ENCODE results near the gene MELTF. TPM values are rescaled to one million over a fixed set of nuclear protein-coding genes. Genes with fewer than 3 reads are reported as not detected.

Gene MELTF
- total RNA-seq, 1 experiment from 2014 or later = 6.0 TPM

DNA sequence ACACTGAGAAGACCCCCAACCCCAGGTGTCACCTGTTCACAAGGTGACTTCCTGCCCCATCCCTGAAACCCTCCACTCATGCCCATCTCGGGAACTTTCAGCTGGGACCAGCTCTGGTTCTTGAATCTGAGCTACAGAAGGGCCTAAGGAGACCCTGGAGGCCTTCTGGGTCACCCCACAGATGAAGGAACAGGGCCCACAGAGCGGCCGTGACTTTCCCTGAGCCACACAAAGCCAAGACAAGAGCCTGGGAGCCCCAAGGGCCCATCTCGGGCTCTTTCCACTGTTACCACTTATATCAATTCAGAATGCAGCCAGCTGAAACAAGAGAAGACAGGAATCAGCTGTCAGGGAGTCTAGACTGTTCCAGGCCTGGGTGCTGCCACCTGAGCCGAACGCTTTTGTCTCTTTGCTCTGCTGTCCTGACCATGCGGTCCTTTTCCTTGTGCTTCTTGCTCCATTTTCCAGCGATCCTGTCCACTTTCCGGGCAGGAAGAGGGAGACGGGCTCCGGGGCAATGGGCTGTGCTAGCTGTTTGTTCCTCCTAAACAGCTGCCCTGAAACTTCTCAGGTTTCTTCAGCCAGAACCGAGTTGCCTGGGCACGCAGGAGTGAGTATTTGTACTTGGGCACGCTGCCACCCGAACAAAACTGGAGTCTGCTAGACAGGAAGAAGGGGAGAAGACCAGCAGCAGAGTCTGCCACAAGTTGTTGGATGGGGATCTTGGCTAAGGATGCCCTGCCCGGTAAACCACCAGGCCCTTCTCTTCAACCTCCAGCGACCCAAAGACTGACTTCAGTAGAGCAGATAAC, 33.0 kb downstream of the MELTF start:
- DNase-seq = peak; percentile 64 to 74
- no peak overlapping the region for H3K4me3 ChIP-seq
- H3K27ac ChIP-seq = peak overlapping the region; percentile 56
- peaks cover 21% of the 10 kb centered on the region for H3K4me1 ChIP-seq
- no peaks in the 10 kb centered on the region for H3K9me3 ChIP-seq (replicated peaks)
- no peaks in the 10 kb centered on the region for H3K36me3 ChIP-seq
- H3K27me3 ChIP-seq = no peaks in the 10 kb centered on the region

- Histone ChIP-seq H3K27me3 (no peaks in the 10 kb centered on the region), H3K27ac (peak overlapping the region; percentile 56), H3K4me3 (no peak overlapping the region), H3K36me3 (no peaks in the 10 kb centered on the region), H3K9me3 (replicated peaks) (no peaks in the 10 kb centered on the region), H3K4me1 (peaks cover 21% of the 10 kb centered on the region)
- peak; percentile 87 to 92 for DNase-seq
Measured at GRCh38 chr3:196995646-196996355, 33.8 kb downstream of the MELTF start.

GRCh38 chr3:196995027-196995426, 34.6 kb downstream of the MELTF start:
- Histone ChIP-seq H3K4me1 (peaks cover 21% of the 10 kb centered on the region), H3K4me3 (no peak overlapping the region), H3K9me3 (replicated peaks) (no peaks in the 10 kb centered on the region), H3K27ac (no peak overlapping the region), H3K36me3 (no peaks in the 10 kb centered on the region), H3K27me3 (no peaks in the 10 kb centered on the region)
- DNase-seq = no peak

GRCh38 chr3:196994056-196994455, 35.6 kb downstream of the MELTF start:
- no peak overlapping the region for H3K4me3 ChIP-seq
- H3K27ac ChIP-seq = no peak overlapping the region
- no peaks in the 10 kb centered on the region for H3K36me3 ChIP-seq
- no peaks in the 10 kb centered on the region for H3K27me3 ChIP-seq
- H3K4me1 ChIP-seq = peaks cover 21% of the 10 kb centered on the region
- DNase-seq = no peak
- H3K9me3 ChIP-seq (replicated peaks) = no peaks in the 10 kb centered on the region

DNA sequence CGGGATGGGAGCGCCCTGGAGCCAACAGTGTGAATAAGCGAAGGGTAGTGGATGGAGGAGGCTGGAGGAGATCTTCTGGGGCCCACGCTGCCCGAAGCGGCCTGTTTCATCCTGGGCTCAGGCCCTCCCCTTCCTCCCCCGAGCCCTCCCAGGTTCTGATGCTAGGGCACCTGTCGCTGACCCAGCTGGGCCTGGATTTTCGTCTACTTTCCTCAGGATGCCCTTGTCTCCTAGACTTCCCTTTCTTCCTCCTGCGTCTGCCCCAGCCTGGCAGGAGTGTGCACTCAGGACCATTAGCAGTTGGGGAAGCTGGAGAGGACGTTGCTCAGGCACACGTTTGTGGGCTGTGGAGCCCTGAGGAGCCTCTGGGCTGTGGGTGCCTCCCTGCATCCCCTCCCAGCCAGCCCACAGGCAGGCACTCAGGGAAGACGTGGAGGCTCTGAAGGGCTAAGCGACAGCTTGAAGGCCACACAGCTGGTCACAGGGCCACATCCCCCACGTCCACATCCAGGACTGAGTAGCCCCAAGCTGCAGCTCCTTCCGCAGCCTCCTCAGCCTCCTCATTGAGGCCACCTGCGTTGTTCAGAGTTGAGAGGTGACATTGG, 37.1 kb downstream of the MELTF start:
- H3K36me3 ChIP-seq = no peaks in the 10 kb centered on the region
- DNase-seq = no peak
- H3K4me3 ChIP-seq = no peak overlapping the region

GRCh38 chr3:196991581-196992460, 37.8 kb downstream of the MELTF start:
- Histone ChIP-seq H3K4me3 (no peak overlapping the region), H3K27ac (no peak overlapping the region), H3K27me3 (no peaks in the 10 kb centered on the region), H3K36me3 (no peaks in the 10 kb centered on the region), H3K4me1 (peaks cover 15% of the 10 kb centered on the region), H3K9me3 (replicated peaks) (no peaks in the 10 kb centered on the region)
- DNase-seq = no peak

More for the DNA sequence above, 37.1 kb downstream of the MELTF start:
- H3K27ac ChIP-seq = no peak overlapping the region
- no peaks in the 10 kb centered on the region for H3K9me3 ChIP-seq (replicated peaks)
- H3K4me1 ChIP-seq = peaks cover 21% of the 10 kb centered on the region
- no peaks in the 10 kb centered on the region for H3K27me3 ChIP-seq

DNA sequence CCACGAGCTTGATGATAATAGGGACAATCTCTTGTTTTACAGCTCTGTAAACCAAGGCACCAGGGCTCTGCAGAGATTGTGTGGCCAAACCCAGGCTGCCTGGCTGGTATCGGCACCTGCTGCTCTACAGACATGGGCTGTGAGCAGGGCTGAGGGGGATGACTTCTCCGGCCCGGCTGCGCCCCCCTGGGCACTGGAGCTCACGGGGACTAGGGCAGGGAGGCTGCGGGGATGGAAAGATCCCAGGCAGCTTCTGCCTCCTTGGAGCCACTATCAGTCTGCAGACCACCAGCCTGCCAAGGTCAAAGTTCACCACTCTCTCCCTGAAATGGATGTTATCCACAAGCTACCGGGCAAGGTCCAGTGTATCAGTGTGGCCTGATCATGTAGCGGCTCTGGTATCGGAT, 39.0 kb downstream of the MELTF start:
- Histone ChIP-seq H3K4me3 (no peak overlapping the region), H3K9me3 (replicated peaks) (no peaks in the 10 kb centered on the region), H3K4me1 (peaks cover 3% of the 10 kb centered on the region), H3K27ac (no peak overlapping the region), H3K36me3 (no peaks in the 10 kb centered on the region), H3K27me3 (no peaks in the 10 kb centered on the region)
- DNase-seq = no peak

DNA sequence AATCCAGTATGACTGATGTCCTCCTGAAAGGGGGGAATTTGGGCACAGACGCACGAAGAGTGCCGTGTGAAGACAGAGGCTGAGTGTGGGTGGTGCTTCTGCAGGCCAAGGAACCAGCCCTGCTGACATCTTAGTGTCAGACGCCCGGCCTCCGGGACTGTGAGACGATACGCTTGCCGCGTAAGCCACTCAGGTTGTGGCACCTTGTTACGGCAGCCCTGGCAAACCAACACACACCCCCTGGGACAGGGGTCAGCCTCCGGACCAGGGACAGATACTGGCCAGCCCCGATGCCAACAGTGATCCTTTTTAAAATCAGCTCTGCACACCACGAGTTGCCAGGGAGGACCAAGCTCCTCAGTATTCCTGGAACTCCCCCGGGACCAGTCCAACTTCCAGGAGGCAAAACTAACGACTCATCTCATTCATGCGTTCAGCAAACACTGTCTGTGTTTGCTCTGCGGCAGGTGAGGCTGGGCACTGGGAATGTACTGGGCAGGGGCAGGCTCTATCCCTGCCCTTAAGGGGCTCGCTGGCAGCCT, 39.8 kb downstream of the MELTF start:
- no peak for DNase-seq
- H3K27me3 ChIP-seq = no peaks in the 10 kb centered on the region
- no peak overlapping the region for H3K27ac ChIP-seq
- H3K36me3 ChIP-seq = no peaks in the 10 kb centered on the region
- H3K4me1 ChIP-seq = no peaks in the 10 kb centered on the region
- no peak overlapping the region for H3K4me3 ChIP-seq
- no peaks in the 10 kb centered on the region for H3K9me3 ChIP-seq (replicated peaks)

GRCh38 chr3:196988241-196989029, 41.2 kb downstream of the MELTF start:
- Histone ChIP-seq H3K36me3 (no peaks in the 10 kb centered on the region), H3K27me3 (no peaks in the 10 kb centered on the region), H3K27ac (no peak overlapping the region), H3K4me3 (no peak overlapping the region), H3K9me3 (replicated peaks) (no peaks in the 10 kb centered on the region), H3K4me1 (no peaks in the 10 kb centered on the region)
- no peak for DNase-seq

DNA sequence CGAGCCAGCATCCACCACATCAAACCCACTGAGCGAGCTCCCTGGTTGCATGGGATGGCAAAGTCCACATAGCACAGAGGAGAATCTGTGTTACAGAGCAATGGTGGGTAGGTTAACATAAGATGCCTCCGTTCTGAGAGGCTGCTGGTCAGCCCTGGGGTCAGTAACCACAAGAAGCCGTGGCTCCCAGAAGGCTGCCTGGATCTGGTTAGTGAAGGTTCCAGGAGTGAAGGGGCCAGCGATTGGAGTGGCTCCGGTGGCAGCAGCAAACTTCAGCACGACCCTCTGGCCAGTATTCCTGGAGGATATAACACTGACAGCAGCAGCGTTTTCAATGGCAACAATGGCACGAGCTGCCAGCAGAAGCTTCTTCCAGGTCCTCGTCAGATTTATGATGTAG, 42.6 kb downstream of the MELTF start:
- Histone ChIP-seq H3K27me3 (no peaks in the 10 kb centered on the region), H3K27ac (no peak overlapping the region), H3K9me3 (replicated peaks) (no peaks in the 10 kb centered on the region), H3K4me1 (no peaks in the 10 kb centered on the region), H3K36me3 (no peaks in the 10 kb centered on the region), H3K4me3 (no peak overlapping the region)
- DNase-seq = no peak

DNA sequence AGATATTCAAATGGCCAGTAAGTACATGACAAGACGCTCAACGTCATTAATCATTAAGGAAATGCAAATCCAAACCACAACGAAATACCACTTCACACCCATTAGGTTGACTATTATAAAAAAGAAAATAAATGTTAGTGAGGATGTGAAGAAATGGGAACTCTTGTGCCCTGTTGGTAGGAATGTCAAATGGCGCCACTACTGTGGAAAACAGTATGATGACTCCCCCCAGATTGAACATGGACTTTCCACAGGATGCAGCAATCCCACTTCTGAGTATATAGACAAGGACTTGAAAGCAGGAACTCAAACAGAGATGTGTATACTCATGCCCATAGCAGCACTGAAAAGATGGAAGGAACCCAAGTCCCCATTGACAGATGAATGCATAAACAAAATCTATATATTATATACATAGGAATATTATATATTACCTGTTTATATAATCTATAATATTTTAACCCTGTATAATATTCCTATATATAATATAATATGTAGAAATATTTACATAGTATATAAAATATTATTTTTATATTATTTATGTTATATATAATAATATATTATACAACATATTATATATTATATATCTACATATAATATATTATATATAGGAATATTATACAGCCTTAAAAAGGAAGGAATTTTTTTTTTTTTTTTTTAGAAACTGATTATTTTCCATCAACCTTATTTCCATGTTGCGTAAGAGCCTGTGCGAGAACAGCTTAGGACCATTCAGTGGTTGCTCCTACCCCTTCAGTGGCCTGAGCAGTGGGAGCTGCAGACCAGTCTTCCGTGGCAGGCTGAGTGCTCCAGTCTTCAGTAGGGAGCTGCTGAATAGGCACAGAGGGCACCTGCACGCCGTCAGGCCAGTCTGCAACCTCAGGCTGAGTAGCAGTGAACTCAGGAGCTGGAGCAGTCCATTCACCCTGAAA, 43.4 kb downstream of the MELTF start:
- Histone ChIP-seq H3K27me3 (no peaks in the 10 kb centered on the region), H3K9me3 (replicated peaks) (no peaks in the 10 kb centered on the region), H3K36me3 (no peaks in the 10 kb centered on the region), H3K4me1 (no peaks in the 10 kb centered on the region), H3K4me3 (no peak overlapping the region), H3K27ac (no peak overlapping the region)
- no peak for DNase-seq

- Histone ChIP-seq H3K4me3 (no peak overlapping the region), H3K36me3 (no peaks in the 10 kb centered on the region), H3K4me1 (no peaks in the 10 kb centered on the region), H3K9me3 (replicated peaks) (no peaks in the 10 kb centered on the region), H3K27ac (no peak overlapping the region), H3K27me3 (no peaks in the 10 kb centered on the region)
- no peak for DNase-seq
Measured at GRCh38 chr3:196985298-196985697, 44.3 kb downstream of the MELTF start.

DNA sequence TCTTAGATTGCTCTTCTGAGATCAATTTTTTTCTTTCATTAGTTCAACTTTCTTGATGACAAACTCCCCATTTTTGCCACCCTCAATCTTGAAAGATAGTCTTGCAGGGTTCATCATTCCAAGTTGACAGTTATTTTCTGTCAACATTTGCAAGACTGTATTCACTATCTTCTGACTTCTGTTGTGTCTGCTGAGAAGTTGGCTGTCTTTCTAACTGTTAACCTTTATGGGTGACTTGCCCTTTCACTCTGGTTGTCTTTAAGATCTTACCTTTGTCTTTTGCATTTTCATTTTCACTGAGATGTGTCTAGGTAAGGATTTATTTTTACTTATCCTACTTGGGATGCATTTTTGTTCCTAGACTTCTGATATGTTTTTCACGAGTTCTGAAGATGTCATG, 46.4 kb downstream of the MELTF start:
- Histone ChIP-seq H3K36me3 (no peaks in the 10 kb centered on the region), H3K27me3 (no peaks in the 10 kb centered on the region), H3K27ac (no peak overlapping the region), H3K4me3 (no peak overlapping the region), H3K9me3 (replicated peaks) (no peaks in the 10 kb centered on the region), H3K4me1 (no peaks in the 10 kb centered on the region)
- DNase-seq = no peak

Measured in SJCRH30 (cell line).